Astrocyte of the cerebellum (primary cell): ENCODE measurements around the gene GBP7.
"Not testable (repeated sequence)": the region's sequence is repeated elsewhere in the genome, so short reads cannot be mapped to it uniquely, and the experiment has no call there.

Source experiments
- DNase-seq: peaks from one replicate; pipeline ENCODE4 v3.0.0-alpha.2; 2011; ENCODE audit warnings: low read depth
- H3K4me3 ChIP-seq: 2 replicates; pipeline ENCODE4 v1.5.1; 2011; ENCODE audit warnings: mild to moderate bottlenecking, low read depth, low read length, moderate library complexity
- in situ Hi-C: cut with HindIII; loops from 2 replicates; pipeline ENCODE4 v1.10.0; 2017; ENCODE audit warnings: low sequenced_read_pairs
- TF ChIP-seq, protein P1 (sequence below): IDR thresholded peaks from 2 replicates; pipeline ENCODE4 v1.5.1; 2012; ENCODE audit warnings: low read length, low read depth, moderate library complexity, mild to moderate bottlenecking; ENCODE audit errors: missing control alignments

The GBP7 gene, protein sequence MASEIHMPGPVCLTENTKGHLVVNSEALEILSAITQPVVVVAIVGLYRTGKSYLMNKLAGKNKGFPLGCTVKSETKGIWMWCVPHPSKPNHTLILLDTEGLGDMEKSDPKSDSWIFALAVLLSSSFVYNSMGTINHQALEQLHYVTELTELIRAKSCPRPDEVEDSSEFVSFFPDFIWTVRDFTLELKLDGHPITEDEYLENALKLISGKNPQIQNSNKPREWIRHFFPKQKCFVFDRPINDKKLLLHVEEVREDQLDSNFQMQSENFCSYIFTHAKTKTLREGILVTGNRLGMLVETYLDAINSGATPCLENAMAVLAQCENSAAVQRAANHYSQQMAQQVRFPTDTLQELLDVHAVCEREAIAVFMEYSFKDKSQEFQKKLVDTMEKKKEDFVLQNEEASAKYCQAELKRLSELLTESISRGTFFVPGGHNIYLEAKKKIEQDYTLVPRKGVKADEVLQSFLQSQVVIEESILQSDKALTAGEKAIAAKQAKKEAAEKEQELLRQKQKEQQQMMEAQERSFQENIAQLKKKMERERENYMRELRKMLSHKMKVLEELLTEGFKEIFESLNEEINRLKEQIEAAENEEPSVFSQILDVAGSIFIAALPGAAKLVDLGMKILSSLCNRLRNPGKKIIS

DNA sequence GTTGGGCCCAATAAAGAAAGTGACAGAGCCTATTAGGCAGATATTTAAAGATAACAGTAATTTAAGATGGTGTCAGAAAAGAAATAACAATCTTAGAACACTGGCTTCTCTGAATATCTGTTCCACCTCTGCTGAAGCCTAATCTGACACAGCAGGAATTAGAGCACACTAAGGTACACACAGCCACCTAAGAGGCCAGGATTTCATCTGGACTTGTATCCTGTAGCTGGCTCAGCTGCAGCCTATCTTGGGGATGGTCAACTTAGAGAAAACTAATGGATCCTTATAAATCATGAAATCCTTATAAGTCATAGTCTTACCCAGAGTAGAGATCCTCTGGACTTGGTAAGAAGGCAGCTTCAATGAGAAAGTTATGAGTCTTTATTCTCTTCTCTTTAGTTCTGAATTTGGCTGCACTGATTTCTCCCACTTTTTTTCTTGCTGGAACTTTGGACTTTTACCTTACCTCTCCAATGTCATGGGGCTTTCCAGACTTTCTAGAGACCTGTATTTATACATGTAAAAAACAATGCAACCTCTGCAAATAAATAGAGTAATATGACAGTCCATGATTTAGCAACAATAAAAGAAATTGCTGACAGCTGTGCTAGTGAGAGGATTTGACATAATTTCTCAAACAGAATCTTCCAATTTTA lies at the start of gene GBP7:
TSS of gene GBP7 (minus strand) at position 403 of the 656 bp plus-strand sequence. CDS start 4,068 bp downstream, outside the sequence.
- TF ChIP-seq, protein P1, sequence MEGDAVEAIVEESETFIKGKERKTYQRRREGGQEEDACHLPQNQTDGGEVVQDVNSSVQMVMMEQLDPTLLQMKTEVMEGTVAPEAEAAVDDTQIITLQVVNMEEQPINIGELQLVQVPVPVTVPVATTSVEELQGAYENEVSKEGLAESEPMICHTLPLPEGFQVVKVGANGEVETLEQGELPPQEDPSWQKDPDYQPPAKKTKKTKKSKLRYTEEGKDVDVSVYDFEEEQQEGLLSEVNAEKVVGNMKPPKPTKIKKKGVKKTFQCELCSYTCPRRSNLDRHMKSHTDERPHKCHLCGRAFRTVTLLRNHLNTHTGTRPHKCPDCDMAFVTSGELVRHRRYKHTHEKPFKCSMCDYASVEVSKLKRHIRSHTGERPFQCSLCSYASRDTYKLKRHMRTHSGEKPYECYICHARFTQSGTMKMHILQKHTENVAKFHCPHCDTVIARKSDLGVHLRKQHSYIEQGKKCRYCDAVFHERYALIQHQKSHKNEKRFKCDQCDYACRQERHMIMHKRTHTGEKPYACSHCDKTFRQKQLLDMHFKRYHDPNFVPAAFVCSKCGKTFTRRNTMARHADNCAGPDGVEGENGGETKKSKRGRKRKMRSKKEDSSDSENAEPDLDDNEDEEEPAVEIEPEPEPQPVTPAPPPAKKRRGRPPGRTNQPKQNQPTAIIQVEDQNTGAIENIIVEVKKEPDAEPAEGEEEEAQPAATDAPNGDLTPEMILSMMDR = no peak
- no peak within 1 kb of the TSS for H3K4me3 ChIP-seq
- DNase-seq = no peak
- in situ Hi-C loops = no loop called here

DNA sequence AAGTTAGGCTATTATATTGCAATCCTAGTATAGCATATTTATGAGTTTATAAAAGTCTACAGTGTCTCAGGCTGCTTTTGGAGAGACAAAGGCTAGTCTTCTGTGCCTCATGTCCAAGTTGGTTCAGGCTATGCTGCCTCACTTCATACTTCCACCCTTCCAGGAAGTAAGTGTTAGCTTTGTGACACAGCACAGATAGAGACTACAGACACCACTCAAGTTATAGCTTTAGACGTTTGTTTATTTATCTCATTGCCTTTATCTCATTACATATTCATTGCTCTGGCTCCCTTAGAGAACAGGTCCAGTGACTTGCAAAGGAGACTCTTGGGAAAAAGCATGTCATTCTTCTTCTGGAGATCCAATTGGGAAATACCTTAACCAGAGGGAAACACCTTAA lies 45.5 kb upstream of the GBP7 start:
- in situ Hi-C loops = no loop called here
- H3K4me3 ChIP-seq = no peak overlapping the region
- TF ChIP-seq, protein P1 = no peak
- no peak for DNase-seq

DNA sequence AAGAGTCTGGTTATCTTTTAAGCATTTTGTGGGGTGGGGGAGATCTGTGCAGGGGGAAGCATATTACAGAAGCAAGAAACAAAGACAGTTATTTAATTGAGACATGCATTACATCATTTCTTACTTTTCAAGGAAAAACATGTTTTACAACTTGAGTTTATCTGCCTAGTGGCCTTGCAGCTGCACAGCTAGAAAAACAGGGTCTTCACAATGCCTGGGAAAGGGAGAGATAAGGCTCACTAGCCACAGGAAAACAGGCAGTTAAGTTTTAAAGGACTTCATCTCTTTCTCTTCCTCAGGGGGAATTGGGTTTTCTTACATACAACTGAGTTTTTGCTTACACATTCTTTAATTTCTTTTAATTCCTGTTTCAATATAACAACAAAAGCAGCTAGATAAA lies 44.0 kb upstream of the GBP7 start:
- DNase-seq, in situ Hi-C loops, H3K4me3 ChIP-seq: not testable (repeated sequence)

DNA sequence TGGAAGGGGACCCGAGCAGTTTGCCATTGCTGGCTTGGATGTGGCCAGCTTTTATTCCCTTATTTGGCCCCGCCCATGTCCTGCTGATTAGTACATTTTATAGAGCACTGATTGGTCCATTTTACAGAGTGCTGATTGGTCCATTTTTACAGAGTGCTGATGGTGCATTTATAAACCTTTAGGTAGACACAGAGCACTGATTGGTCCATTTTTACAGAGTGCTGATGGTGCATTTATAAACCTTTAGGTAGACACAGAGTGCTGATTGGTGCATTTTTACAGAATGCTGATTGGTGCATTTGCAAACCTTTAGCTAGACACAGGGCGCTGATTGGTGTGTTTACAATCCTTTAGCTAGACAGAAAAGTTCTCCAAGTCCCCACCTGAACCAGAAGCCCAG lies 43.1 kb upstream of the GBP7 start:
- H3K4me3 ChIP-seq, DNase-seq, in situ Hi-C loops: not testable (repeated sequence)

DNA sequence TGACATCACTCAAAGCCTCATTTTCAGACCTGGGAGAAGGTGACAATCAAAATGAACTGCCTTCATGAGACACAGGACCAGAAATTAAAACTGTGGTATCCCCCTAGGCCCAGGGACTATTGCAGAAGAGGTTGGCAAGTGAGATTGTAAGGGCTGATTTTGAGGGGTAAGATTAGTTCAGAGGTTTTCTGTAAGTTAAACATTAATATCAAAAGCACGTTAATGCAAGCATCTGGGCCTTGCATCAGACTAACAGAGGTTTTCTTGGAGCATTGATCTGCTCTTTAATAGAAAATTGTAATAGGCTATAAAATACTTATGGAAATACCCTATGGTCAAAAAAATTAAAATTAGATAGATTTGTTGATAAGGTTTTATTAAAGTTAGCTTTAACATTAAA lies 37.5 kb upstream of the GBP7 start:
- in situ Hi-C loops = no loop called here
- DNase-seq = no peak
- TF ChIP-seq, protein P1 = no peak
- no peak overlapping the region for H3K4me3 ChIP-seq

DNA sequence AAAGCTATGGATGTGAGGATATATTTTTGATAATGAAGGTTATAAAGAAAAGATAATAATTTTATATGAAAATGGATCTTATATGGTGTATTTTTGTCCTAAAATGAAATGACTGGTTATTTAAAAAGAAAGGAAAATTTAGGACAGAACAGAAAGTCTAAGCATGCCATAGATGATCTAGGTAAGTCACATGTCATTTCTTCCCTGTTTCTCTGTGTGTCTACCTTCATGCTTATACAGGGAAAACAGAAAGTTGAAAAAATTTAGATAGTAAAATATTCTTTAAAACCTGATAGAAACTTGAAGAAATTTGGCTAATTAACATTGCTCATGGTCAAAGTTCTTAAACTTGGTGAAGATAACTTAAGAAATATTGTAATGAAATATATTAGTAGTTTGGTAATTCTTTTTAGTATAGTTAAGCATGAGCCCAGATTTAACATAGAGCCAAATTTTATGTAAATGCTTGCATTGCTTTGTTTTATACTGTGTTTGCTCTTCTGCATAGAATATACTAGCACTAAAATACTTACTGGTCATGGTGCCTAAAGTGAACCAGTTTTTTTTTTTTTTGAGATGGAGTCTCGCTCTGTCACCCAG lies 35.3 kb upstream of the GBP7 start:
- DNase-seq = no peak
- TF ChIP-seq, protein P1 = no peak
- no peak overlapping the region for H3K4me3 ChIP-seq
- in situ Hi-C loops = no loop called here

DNA sequence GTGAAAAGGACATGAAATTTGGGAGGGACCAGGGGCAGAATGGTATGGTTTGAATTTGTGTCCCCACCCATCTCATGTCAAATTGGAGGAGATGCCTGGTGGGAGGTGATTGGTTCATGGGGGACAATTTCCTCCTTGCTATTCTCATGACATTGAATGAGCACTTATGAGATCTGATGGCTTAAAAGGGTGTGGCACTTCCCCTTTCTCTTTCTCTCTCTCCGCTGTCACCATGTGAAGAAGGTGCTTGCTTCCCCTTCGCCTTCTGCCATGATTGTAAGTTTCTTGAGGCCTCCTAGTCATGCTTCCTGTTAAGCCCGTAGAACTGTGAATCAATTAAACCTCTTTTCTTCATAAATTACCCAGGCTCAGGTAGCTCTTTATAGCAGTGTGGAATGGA lies 30.6 kb upstream of the GBP7 start:
- H3K4me3 ChIP-seq = no peak overlapping the region
- TF ChIP-seq, protein P1 = no peak
- DNase-seq = no peak
- in situ Hi-C loops = no loop called here
